RWPE1 (cell line): ENCODE measurements around the gene TMEM129.

Experiments used
- CTCF ChIA-PET: fragments of 350-600 bp; sonication (Branson Sonifier 250); formaldehyde crosslinking; extraction: SDS; loops from one replicate; lab custom pipeline; 2021; lab: Yijun Ruan, JAX
- POLR2A ChIA-PET: fragments of 400-600 bp; formaldehyde crosslinking; extraction: SDS; loops from one replicate; lab custom pipeline; 2020; ENCODE audit warnings: antibody characterized with exemption; ENCODE audit not compliant: low non-redundant PET; lab: Yijun Ruan, JAX
- DNase-seq: peaks from one replicate; pipeline ENCODE4 v3.0.0; 2012; ENCODE audit warnings: low spot score
- H3K27ac ChIP-seq: fragments of 450-650 bp; 2 replicates; pipeline ENCODE4 v1.5.1; 2017
- CTCF ChIP-seq: fragments of 450-650 bp; conservative IDR thresholded peaks from 2 replicates; pipeline ENCODE4 v1.5.1; 2017; ENCODE audit warnings: low read depth, mild to moderate bottlenecking

TMEM129 gene

DNA sequence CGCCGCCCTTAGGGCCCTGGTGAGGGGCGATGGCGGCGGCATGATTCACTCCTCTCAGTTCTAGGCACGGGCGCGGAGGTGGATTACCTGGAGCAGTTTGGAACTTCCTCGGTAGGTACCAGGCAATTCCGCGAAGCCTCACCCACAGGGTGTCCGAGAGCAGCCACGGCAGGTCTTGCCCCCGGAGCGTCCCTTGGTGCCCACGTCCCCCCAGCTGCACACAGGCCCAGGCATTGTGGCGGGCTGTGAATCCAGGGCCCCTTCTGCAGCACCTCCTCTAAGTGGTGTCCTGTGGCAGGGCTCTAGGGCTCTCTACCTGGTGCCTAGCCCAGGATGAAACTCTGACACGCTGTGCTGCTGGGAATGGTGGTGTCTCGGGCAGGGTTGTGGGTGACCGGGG lies 14.1 kb upstream of the TMEM129 start:
- no peak for TF ChIP-seq CTCF
- POLR2A ChIA-PET: no interaction called here
- H3K27ac ChIP-seq: peak overlapping the region; percentile 10; the same call in 1 of the 2 replicates
- CTCF ChIA-PET: no interaction called here
- DNase-seq: no peak

GRCh38 chr4:1732911-1733310 lies 11.8 kb upstream of the TMEM129 start:
- H3K27ac ChIP-seq: 0 out of 2 replicates have a peak overlapping the region, but pooled peaks have one; percentile 25
- DNase-seq: no peak
- no peak for TF ChIP-seq CTCF
- ChIA-PET POLR2A (no interaction called here), CTCF (no interaction called here)

GRCh38 chr4:1731180-1731579 lies 10.1 kb upstream of the TMEM129 start:
- CTCF ChIA-PET: no interaction called here
- POLR2A ChIA-PET: interaction anchor here (0.6 kb wide), 1 partner anchor 8 kb away, joined by 3 read pairs; no protein-coding TSS in a partner anchor
- H3K27ac ChIP-seq: peak overlapping the region; percentile 96
- TF ChIP-seq CTCF: no peak
- no peak for DNase-seq

DNA sequence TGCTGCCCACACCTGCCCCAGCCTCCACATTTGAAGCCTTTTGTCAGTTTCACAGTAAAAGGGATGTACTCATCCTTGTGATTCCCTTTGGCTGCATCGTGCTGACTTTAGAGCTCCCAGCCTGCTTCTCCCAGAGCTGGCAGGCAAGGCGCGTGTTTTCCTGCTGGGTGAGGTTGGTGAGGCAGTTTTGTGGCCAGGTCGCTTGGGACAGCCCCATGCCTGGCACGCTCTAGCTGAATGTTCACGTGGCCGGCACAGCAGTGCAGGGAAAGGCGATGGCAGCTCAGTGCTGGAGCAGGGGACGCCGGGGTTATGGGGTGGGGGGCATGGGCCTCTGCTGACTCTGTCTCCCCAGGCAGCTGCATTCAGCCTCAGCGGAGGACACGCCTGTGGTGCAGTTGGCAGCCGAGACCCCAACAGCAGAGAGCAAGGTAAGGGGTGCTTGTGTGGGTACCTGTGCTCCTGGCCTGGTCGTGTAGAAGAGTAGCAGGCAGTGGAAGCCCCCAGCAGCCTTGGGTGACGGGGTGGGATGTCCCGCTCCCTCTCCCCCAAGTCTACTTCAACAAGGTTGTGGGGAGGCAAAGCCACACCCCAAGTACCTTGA lies 9.5 kb upstream of the TMEM129 start:
- peak overlapping the region; percentile 96 for H3K27ac ChIP-seq
- CTCF ChIA-PET: interaction anchor here (0.6 to 0.7 kb wide), 5 partner anchors 9 to 894 kb away, joined by 3 to 5 read pairs (median 3); no protein-coding TSS in a partner anchor
- POLR2A ChIA-PET: interaction anchor here (0.6 kb wide), 1 partner anchor 8 kb away, joined by 3 read pairs; no protein-coding TSS in a partner anchor
- TF ChIP-seq CTCF: no peak
- DNase-seq: no peak

DNA sequence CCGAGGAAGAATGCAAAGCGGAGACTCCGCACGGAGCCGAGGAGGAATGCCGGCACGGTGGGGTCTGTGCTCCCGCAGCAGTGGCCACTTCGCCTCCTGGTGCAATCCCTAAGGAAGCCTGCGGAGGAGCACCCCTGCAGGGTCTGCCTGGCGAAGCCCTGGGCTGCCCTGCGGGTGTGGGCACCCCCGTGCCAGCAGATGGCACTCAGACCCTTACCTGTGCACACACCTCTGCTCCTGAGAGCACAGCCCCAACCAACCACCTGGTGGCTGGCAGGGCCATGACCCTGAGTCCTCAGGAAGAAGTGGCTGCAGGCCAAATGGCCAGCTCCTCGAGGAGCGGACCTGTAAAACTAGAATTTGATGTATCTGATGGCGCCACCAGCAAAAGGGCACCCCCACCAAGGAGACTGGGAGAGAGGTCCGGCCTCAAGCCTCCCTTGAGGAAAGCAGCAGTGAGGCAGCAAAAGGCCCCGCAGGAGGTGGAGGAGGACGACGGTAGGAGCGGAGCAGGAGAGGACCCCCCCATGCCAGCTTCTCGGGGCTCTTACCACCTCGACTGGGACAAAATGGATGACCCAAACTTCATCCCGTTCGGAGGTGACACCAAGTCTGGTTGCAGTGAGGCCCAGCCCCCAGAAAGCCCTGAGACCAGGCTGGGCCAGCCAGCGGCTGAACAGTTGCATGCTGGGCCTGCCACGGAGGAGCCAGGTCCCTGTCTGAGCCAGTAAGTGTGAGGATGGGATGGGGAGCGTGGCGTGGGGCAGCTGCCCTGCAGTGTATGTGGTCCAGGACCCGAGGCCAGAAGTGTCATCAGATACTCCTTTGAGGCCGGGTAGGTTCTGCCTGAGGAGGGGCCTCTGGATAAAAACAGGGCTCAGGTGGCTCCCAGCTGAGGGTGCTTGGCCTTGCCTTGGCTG lies 7.2 kb upstream of the TMEM129 start:
- TF ChIP-seq CTCF: no peak
- ChIA-PET POLR2A (no interaction called here), CTCF (interaction anchor here (0.6 kb wide), 3 partner anchors 37 to 597 kb away, joined by 3 to 4 read pairs (median 3); no protein-coding TSS in a partner anchor)
- DNase-seq: no peak
- peak overlapping the region; percentile 96 for H3K27ac ChIP-seq
